GM23338 (cell line): ENCODE results near the gene ITGB2. TPM values are rescaled to one million over a fixed set of nuclear protein-coding genes. Genes with fewer than 3 reads are reported as not detected.

ENCODE experiments used
- ATAC-seq: fragments of 200-7000 bp; cut with Tn5 transposase; 3 replicates; pipeline ENCODE4 v1.9.1; 2020
- DNase-seq: peaks from one replicate; pipeline ENCODE4 v3.0.0-alpha.2; 2015; ENCODE audit warnings: low spot score
- H2AFZ ChIP-seq: fragments of 200-600 bp; sonication (generic); 2 replicates; pipeline ENCODE4 v1.8.0; 2016; ENCODE audit warnings: antibody characterized with exemption, mild to moderate bottlenecking, moderate library complexity
- H3F3A ChIP-seq: fragments of 200-600 bp; sonication (generic); replicated peaks from 2 replicates; pipeline ENCODE4 v1.8.0; 2017; ENCODE audit warnings: antibody characterized with exemption, mixed run types, low read depth
- H3K27ac ChIP-seq: fragments of 200-600 bp; sonication (generic); 2 replicates; pipeline ENCODE4 v1.6.1; 2016; ENCODE audit warnings: low read depth
- H3K27me3 ChIP-seq: fragments of 200-600 bp; sonication (generic); 2 replicates; pipeline ENCODE4 v1.8.0; 2016; ENCODE audit warnings: mild to moderate bottlenecking, mixed run types, moderate library complexity; ENCODE audit not compliant: insufficient read depth
- H3K36me3 ChIP-seq: fragments of 200-600 bp; sonication (generic); 2 replicates; pipeline ENCODE4 v1.8.0; 2016; ENCODE audit warnings: mild to moderate bottlenecking; ENCODE audit not compliant: insufficient read depth
- H3K4me1 ChIP-seq: fragments of 200-600 bp; sonication (generic); 2 replicates; pipeline ENCODE4 v1.8.0; 2016; ENCODE audit warnings: mild to moderate bottlenecking, moderate library complexity; ENCODE audit not compliant: insufficient read depth
- H3K4me2 ChIP-seq: fragments of 200-600 bp; sonication (generic); 2 replicates; pipeline ENCODE4 v1.7.1; 2017; ENCODE audit warnings: mixed run types
- H3K4me3 ChIP-seq: fragments of 200-600 bp; sonication (generic); 2 replicates; pipeline ENCODE4 v1.6.1; 2016; ENCODE audit warnings: mixed run types
- H3K79me2 ChIP-seq: fragments of 200-600 bp; sonication (generic); replicated peaks from 2 replicates; pipeline ENCODE4 v1.8.0; 2017; ENCODE audit warnings: mild to moderate bottlenecking; ENCODE audit not compliant: insufficient read depth
- H3K9me2 ChIP-seq: fragments of 200-600 bp; sonication (generic); 2 replicates; pipeline ENCODE4 v1.8.0; 2017; ENCODE audit not compliant: insufficient read depth
- H4K20me1 ChIP-seq: fragments of 200-600 bp; sonication (generic); replicated peaks from 2 replicates; pipeline ENCODE4 v1.8.0; 2017; ENCODE audit warnings: mild to moderate bottlenecking; ENCODE audit not compliant: insufficient read depth
- H3K27ac Mint-ChIP-seq: 2 replicates; pipeline ENCODE4 v1.8.0; 2020; ENCODE audit warnings: inconsistent platforms, mild to moderate bottlenecking, moderate library complexity, mixed read lengths
- H3K27me3 Mint-ChIP-seq: 3 replicates; pipeline ENCODE4 v1.8.0; 2022; ENCODE audit warnings: low read depth, mild to moderate bottlenecking, moderate library complexity, mixed read lengths, inconsistent platforms; ENCODE audit not compliant: insufficient read depth, poor library complexity
- H3K36me3 Mint-ChIP-seq: 3 replicates; pipeline ENCODE4 v1.8.0; 2021; ENCODE audit warnings: low read depth, mild to moderate bottlenecking, inconsistent platforms, moderate library complexity, mixed read lengths
- H3K4me1 Mint-ChIP-seq: 3 replicates; pipeline ENCODE4 v1.8.0; 2020; ENCODE audit warnings: mild to moderate bottlenecking, inconsistent platforms, mixed read lengths
- H3K4me3 Mint-ChIP-seq: 3 replicates; pipeline ENCODE4 v1.8.0; 2021; ENCODE audit warnings: moderate library complexity, mild to moderate bottlenecking, inconsistent platforms, mixed read lengths
- H3K9me3 Mint-ChIP-seq: 3 replicates; pipeline ENCODE4 v1.8.0; 2020; ENCODE audit warnings: moderate library complexity, mild to moderate bottlenecking, inconsistent platforms, mixed read lengths
- CREB1 ChIP-seq: fragments of 250-450 bp; sonication (Bioruptor Pico); IDR thresholded peaks from 2 replicates; pipeline ENCODE4 v1.5.0; 2020; ENCODE audit warnings: low read depth, mild to moderate bottlenecking, moderate library complexity
- EZH2 ChIP-seq: fragments of 200-600 bp; sonication (generic); IDR thresholded peaks from one replicate; pipeline ENCODE4 v1.8.0; 2017; ENCODE audit warnings: antibody characterized with exemption, mild to moderate bottlenecking, low read depth; ENCODE audit not compliant: unreplicated experiment
- EZH2phosphoT487 ChIP-seq: fragments of 200-600 bp; sonication (generic); IDR thresholded peaks from one replicate; pipeline ENCODE4 v1.8.1; 2018; ENCODE audit warnings: antibody characterized with exemption; ENCODE audit not compliant: unreplicated experiment
- JUNB ChIP-seq: IDR thresholded peaks from one replicate; pipeline ENCODE4 v1.6.1; 2016; ENCODE audit warnings: antibody characterized with exemption; ENCODE audit not compliant: unreplicated experiment
- NANOG ChIP-seq: IDR thresholded peaks from 2 replicates; pipeline ENCODE4 v1.6.1; 2016; ENCODE audit warnings: antibody characterized with exemption, borderline replicate concordance
- POLR2AphosphoS5 ChIP-seq: IDR thresholded peaks from 2 replicates; pipeline ENCODE4 v1.6.1; 2016; ENCODE audit warnings: antibody characterized with exemption, low read depth
- REST ChIP-seq: IDR thresholded peaks from one replicate; pipeline ENCODE4 v1.6.1; 2018; ENCODE audit warnings: antibody characterized with exemption; ENCODE audit not compliant: unreplicated experiment
- STAT1 ChIP-seq: IDR thresholded peaks from one replicate; pipeline ENCODE4 v1.6.1; 2016; ENCODE audit warnings: antibody characterized with exemption; ENCODE audit not compliant: unreplicated experiment
- ZNF114 ChIP-seq: fragments of 250-450 bp; sonication (Bioruptor Pico); IDR thresholded peaks from 2 replicates; pipeline ENCODE4 v1.5.0; 2020; ENCODE audit warnings: mild to moderate bottlenecking, moderate library complexity
- ZNF331 ChIP-seq: fragments of 250-450 bp; sonication (Bioruptor Pico); IDR thresholded peaks from 2 replicates; pipeline ENCODE4 v1.5.0; 2020; ENCODE audit warnings: low read depth, mild to moderate bottlenecking, moderate library complexity
- ZNF462 ChIP-seq: fragments of 250-450 bp; sonication (Bioruptor Pico); IDR thresholded peaks from 2 replicates; pipeline ENCODE4 v1.5.0; 2020; ENCODE audit warnings: mild to moderate bottlenecking, moderate library complexity
- polyA plus RNA-seq: library from polyadenylated mRNA; unstranded; fragments of >200 nt; fragmentation: Nextera tagmentation; extraction: Ambion mirVana; gene quantifications from 2 replicates; pipeline ENCODE4 v1.2.1, GENCODE V29; 2016
- total RNA-seq: library from RNA; depleted of rRNA; stranded (reverse); fragments of >200 nt; shearing (Covaris generic); gene quantifications from 2 replicates; pipeline ENCODE4 v1.2.3, GENCODE V29; 2014
- TF ChIP-seq, protein P1 (sequence below), 2 experiments: fragments of 200-600 bp in 1 of 2; sonication (generic) in 1 of 2; conservative IDR thresholded peaks; 2 replicates each; pipeline versions ENCODE4 v1.5.1 to v1.6.1; 2016 to 2017; ENCODE audit warnings: antibody characterized with exemption in 2 of 2, low read depth in 2 of 2, mild to moderate bottlenecking in 2 of 2, moderate library complexity in 1 of 2
- TF ChIP-seq, protein P2 (sequence below): IDR thresholded peaks from 2 replicates; pipeline ENCODE4 v1.6.1; 2016; ENCODE audit warnings: antibody characterized with exemption

Gene ITGB2
- total and polyA plus RNA-seq, 2 experiments from 2014 or later: 0.44 to 0.63 TPM

DNA sequence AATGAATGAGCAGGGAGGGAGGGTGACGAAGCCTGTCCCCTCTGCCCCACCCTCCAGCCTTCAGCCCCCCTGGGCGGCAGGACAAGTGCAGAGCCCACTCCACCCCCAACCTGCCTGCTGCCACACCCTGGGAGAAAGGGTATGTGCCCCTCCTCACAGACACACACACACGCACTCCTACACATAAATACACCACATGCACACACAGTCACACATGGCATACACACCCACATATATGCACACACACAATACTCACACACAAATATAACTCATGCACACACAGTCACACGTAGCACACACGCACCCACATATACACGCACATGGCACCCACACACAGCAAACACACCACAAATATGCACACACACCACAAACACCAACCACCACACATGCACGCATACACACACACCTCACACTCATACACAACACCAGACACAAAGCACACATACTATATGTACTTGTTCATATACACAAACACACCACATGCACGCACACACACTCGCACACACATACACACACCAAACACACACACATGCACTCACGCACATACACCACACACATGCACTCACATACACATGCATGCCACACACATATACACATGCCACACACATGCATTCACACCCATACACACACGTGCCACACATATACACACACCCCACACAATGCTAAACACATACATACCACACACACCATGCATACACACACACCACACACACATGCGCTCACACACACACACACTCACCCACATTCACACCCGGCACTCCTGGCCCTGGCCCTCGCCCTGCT, 16.4 kb downstream of the ITGB2 start:
- H3K4me1 Mint-ChIP-seq: peaks cover 11% of the 10 kb centered on the region
- H4K20me1 ChIP-seq: no peaks in the 10 kb centered on the region

More for the DNA sequence above, 16.4 kb downstream of the ITGB2 start:
- Histone ChIP-seq H3K4me3 (no peak overlapping the region), H3F3A (peaks cover 9% of the 10 kb centered on the region), H3K36me3 (no peaks in the 10 kb centered on the region), H3K27me3 (no peaks in the 10 kb centered on the region), H3K4me2 (no peak overlapping the region), H2AFZ (no peak overlapping the region), H3K27ac (no peak overlapping the region), H3K79me2 (no peaks in the 10 kb centered on the region), H3K9me2 (no peaks in the 10 kb centered on the region), H3K4me1 (no peaks in the 10 kb centered on the region)
- DNase-seq (no peak), ATAC-seq (no peak)
- no peak overlapping the region for H3K4me3 Mint-ChIP-seq
- peaks cover 32% of the 10 kb centered on the region for H3K27me3 Mint-ChIP-seq
- no peaks in the 10 kb centered on the region; the same call in 1 of the 3 replicates for H3K9me3 Mint-ChIP-seq
- H3K36me3 Mint-ChIP-seq: no peaks in the 10 kb centered on the region; the same call in 2 of the 3 replicates
- no peak for TF ChIP-seq JUNB
- TF ChIP-seq NANOG: no peak
- no peak for TF ChIP-seq ZNF331 (CRISPR knock-in tag)
- TF ChIP-seq, protein P1, sequence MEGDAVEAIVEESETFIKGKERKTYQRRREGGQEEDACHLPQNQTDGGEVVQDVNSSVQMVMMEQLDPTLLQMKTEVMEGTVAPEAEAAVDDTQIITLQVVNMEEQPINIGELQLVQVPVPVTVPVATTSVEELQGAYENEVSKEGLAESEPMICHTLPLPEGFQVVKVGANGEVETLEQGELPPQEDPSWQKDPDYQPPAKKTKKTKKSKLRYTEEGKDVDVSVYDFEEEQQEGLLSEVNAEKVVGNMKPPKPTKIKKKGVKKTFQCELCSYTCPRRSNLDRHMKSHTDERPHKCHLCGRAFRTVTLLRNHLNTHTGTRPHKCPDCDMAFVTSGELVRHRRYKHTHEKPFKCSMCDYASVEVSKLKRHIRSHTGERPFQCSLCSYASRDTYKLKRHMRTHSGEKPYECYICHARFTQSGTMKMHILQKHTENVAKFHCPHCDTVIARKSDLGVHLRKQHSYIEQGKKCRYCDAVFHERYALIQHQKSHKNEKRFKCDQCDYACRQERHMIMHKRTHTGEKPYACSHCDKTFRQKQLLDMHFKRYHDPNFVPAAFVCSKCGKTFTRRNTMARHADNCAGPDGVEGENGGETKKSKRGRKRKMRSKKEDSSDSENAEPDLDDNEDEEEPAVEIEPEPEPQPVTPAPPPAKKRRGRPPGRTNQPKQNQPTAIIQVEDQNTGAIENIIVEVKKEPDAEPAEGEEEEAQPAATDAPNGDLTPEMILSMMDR (conservative IDR thresholded peaks at IDR 0.05; ENCODE audit: low read depth in 2 of 2): no peak
- no peak for TF ChIP-seq STAT1
- no peak for TF ChIP-seq ZNF114 (CRISPR knock-in tag)
- TF ChIP-seq EZH2: no peak
- TF ChIP-seq, protein P2, sequence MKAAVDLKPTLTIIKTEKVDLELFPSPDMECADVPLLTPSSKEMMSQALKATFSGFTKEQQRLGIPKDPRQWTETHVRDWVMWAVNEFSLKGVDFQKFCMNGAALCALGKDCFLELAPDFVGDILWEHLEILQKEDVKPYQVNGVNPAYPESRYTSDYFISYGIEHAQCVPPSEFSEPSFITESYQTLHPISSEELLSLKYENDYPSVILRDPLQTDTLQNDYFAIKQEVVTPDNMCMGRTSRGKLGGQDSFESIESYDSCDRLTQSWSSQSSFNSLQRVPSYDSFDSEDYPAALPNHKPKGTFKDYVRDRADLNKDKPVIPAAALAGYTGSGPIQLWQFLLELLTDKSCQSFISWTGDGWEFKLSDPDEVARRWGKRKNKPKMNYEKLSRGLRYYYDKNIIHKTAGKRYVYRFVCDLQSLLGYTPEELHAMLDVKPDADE: no peak
- TF ChIP-seq REST: no peak
- TF ChIP-seq ZNF462: no peak
- TF ChIP-seq POLR2AphosphoS5: no peak
- no peak for TF ChIP-seq CREB1
- TF ChIP-seq EZH2phosphoT487: no peak
- H3K27ac Mint-ChIP-seq: no peak overlapping the region
